Adipocyte (in vitro differentiated cells): Measurements from ENCODE around the gene CFAP61.

ENCODE experiments used
- DNase-seq: peaks from one replicate; pipeline ENCODE4 v3.0.0-alpha.2; 2015; ENCODE audit warnings: low read depth
- H3K27me3 ChIP-seq: replicated peaks from 2 replicates; pipeline ENCODE4 v1.7.0; 2013; ENCODE audit warnings: mild to moderate bottlenecking, low read length, moderate library complexity; ENCODE audit not compliant: control insufficient read depth, insufficient read depth
- H3K36me3 ChIP-seq: 2 replicates; pipeline ENCODE4 v1.7.0; 2013; ENCODE audit warnings: low read length, mild to moderate bottlenecking, moderate library complexity; ENCODE audit not compliant: control insufficient read depth, insufficient read depth, severe bottlenecking
- H3K4me1 ChIP-seq: 2 replicates; pipeline ENCODE4 v1.7.0; 2013; ENCODE audit warnings: mild to moderate bottlenecking, low read length, moderate library complexity; ENCODE audit not compliant: control insufficient read depth, insufficient read depth
- H3K4me3 ChIP-seq: 2 replicates; pipeline ENCODE4 v1.7.0; 2013; ENCODE audit warnings: mild to moderate bottlenecking, low read length, moderate library complexity
- H3K9ac ChIP-seq: 2 replicates; pipeline ENCODE4 v1.7.0; 2013; ENCODE audit warnings: mild to moderate bottlenecking, low read length, moderate library complexity
- H3K9me3 ChIP-seq: 2 replicates; pipeline ENCODE4 v1.7.0; 2013; ENCODE audit warnings: mild to moderate bottlenecking, low read length, moderate library complexity; ENCODE audit not compliant: control insufficient read depth

Gene CFAP61

GRCh38 chr20:20265210-20265609, 212.9 kb downstream of the CFAP61 start:
- no peaks in the 10 kb centered on the region for H3K4me1 ChIP-seq
- no peak overlapping the region for H3K4me3 ChIP-seq
- no peaks in the 10 kb centered on the region for H3K9me3 ChIP-seq
- no peak for DNase-seq
- peaks cover 14% of the 10 kb centered on the region for H3K27me3 ChIP-seq
- H3K9ac ChIP-seq = no peak overlapping the region
- H3K36me3 ChIP-seq = no peaks in the 10 kb centered on the region

- H3K27me3 ChIP-seq = peaks cover 14% of the 10 kb centered on the region
- H3K9me3 ChIP-seq = no peaks in the 10 kb centered on the region
- no peak for DNase-seq
- H3K36me3 ChIP-seq = no peaks in the 10 kb centered on the region
- H3K4me3 ChIP-seq = no peak overlapping the region
- H3K4me1 ChIP-seq = no peaks in the 10 kb centered on the region
- H3K9ac ChIP-seq = no peak overlapping the region
Measured at GRCh38 chr20:20266552-20266951, 214.2 kb downstream of the CFAP61 start.

- Histone ChIP-seq H3K4me1 (no peaks in the 10 kb centered on the region), H3K9ac (no peak overlapping the region), H3K36me3 (no peaks in the 10 kb centered on the region), H3K27me3 (peaks cover 14% of the 10 kb centered on the region), H3K4me3 (no peak overlapping the region), H3K9me3 (no peaks in the 10 kb centered on the region)
- DNase-seq = no peak
Measured at GRCh38 chr20:20267685-20268370, 215.5 kb downstream of the CFAP61 start.

GRCh38 chr20:20271271-20271670, 218.9 kb downstream of the CFAP61 start:
- DNase-seq = no peak
- Histone ChIP-seq H3K36me3 (no peaks in the 10 kb centered on the region), H3K4me1 (no peaks in the 10 kb centered on the region), H3K27me3 (peaks cover 15% of the 10 kb centered on the region), H3K9ac (no peak overlapping the region), H3K4me3 (no peak overlapping the region), H3K9me3 (no peaks in the 10 kb centered on the region)

- peaks cover 29% of the 10 kb centered on the region for H3K27me3 ChIP-seq
- H3K36me3 ChIP-seq = no peaks in the 10 kb centered on the region
- H3K9ac ChIP-seq = no peak overlapping the region
- H3K4me3 ChIP-seq = no peak overlapping the region
- no peak for DNase-seq
- H3K4me1 ChIP-seq = no peaks in the 10 kb centered on the region
- H3K9me3 ChIP-seq = no peaks in the 10 kb centered on the region
Measured at GRCh38 chr20:20272686-20273085, 220.4 kb downstream of the CFAP61 start.

- DNase-seq = no peak
- Histone ChIP-seq H3K4me3 (no peak overlapping the region), H3K9ac (no peak overlapping the region), H3K9me3 (peaks cover 3% of the 10 kb centered on the region), H3K36me3 (no peaks in the 10 kb centered on the region), H3K4me1 (no peaks in the 10 kb centered on the region), H3K27me3 (peaks cover 30% of the 10 kb centered on the region)
Measured at GRCh38 chr20:20273286-20273685, 221.0 kb downstream of the CFAP61 start.

GRCh38 chr20:20274821-20275220, 222.5 kb downstream of the CFAP61 start:
- H3K36me3 ChIP-seq = no peaks in the 10 kb centered on the region
- no peak for DNase-seq
- peaks cover 27% of the 10 kb centered on the region for H3K27me3 ChIP-seq
- no peaks in the 10 kb centered on the region for H3K4me1 ChIP-seq
- no peak overlapping the region for H3K9ac ChIP-seq
- no peak overlapping the region for H3K4me3 ChIP-seq
- H3K9me3 ChIP-seq = peaks cover 3% of the 10 kb centered on the region

GRCh38 chr20:20275636-20276035, 223.3 kb downstream of the CFAP61 start:
- H3K36me3 ChIP-seq = no peaks in the 10 kb centered on the region
- H3K9ac ChIP-seq = no peak overlapping the region
- peaks cover 27% of the 10 kb centered on the region for H3K27me3 ChIP-seq
- no peaks in the 10 kb centered on the region for H3K4me1 ChIP-seq
- H3K9me3 ChIP-seq = peaks cover 5% of the 10 kb centered on the region
- H3K4me3 ChIP-seq = no peak overlapping the region
- DNase-seq = no peak

- Histone ChIP-seq H3K4me1 (no peaks in the 10 kb centered on the region), H3K9ac (no peak overlapping the region), H3K4me3 (no peak overlapping the region), H3K27me3 (peaks cover 27% of the 10 kb centered on the region), H3K9me3 (peaks cover 6% of the 10 kb centered on the region), H3K36me3 (no peaks in the 10 kb centered on the region)
- no peak for DNase-seq
Measured at GRCh38 chr20:20276811-20277530, 224.6 kb downstream of the CFAP61 start.

GRCh38 chr20:20277894-20278335, 225.6 kb downstream of the CFAP61 start:
- Histone ChIP-seq H3K4me1 (no peaks in the 10 kb centered on the region), H3K9ac (no peak overlapping the region), H3K9me3 (peaks cover 6% of the 10 kb centered on the region), H3K36me3 (no peaks in the 10 kb centered on the region), H3K4me3 (no peak overlapping the region), H3K27me3 (peaks cover 27% of the 10 kb centered on the region)
- DNase-seq = no peak

- Histone ChIP-seq H3K9me3 (peaks cover 10% of the 10 kb centered on the region), H3K36me3 (no peaks in the 10 kb centered on the region), H3K9ac (no peak overlapping the region), H3K4me1 (no peaks in the 10 kb centered on the region), H3K27me3 (peaks cover 4% of the 10 kb centered on the region), H3K4me3 (no peak overlapping the region)
- no peak for DNase-seq
Measured at GRCh38 chr20:20286061-20286460, 233.7 kb downstream of the CFAP61 start.
